ENCODE data around the gene NOTCH4. TPM values are rescaled to one million over a fixed set of nuclear protein-coding genes. Genes with fewer than 3 reads are reported as not detected.

The NOTCH4 gene
- total and polyA plus RNA-seq, 2 experiments from 2014 or later, result 2.7 to 2.8 TPM

DNA sequence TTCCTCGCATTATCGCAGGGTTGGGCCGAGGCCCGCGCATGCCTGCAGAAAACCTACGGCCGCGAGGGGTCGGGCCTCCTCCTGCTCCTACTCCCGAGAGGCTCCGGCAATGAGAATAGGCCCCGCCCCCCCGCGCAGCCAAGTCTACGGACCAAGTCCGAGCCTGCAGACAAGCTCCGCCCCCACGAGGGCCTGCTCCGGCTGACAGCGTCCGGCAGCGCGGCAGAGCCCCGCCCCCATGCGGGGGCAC lies 28.3 kb downstream of the NOTCH4 start:
- Mint-ChIP-seq H3K36me3 (ENCODE audit: low read depth) (no peaks in the 10 kb centered on the region), H3K27ac (no peak overlapping the region; the same call in 1 of the 2 replicates), H3K27me3 (ENCODE audit: insufficient read depth, low read depth, poor library complexity) (peaks cover 13% of the 10 kb centered on the region), H3K9me3 (no peaks in the 10 kb centered on the region; the same call in 2 of the 3 replicates), H3K4me3 (peak overlapping the region; percentile 95), H3K4me1 (peaks cover 53% of the 10 kb centered on the region)
- Histone ChIP-seq H3K4me1 (ENCODE audit: insufficient read depth) (peaks cover 52% of the 10 kb centered on the region), H3F3A (replicated peaks; ENCODE audit: low read depth) (peaks cover 21% of the 10 kb centered on the region), H3K4me2 (no peak overlapping the region; the same call in 1 of the 2 replicates), H4K20me1 (replicated peaks; ENCODE audit: insufficient read depth) (no peaks in the 10 kb centered on the region), H2AFZ (no peak overlapping the region), H3K27me3 (ENCODE audit: insufficient read depth) (no peaks in the 10 kb centered on the region), H3K9me2 (ENCODE audit: insufficient read depth) (no peaks in the 10 kb centered on the region), H3K4me3 (peak overlapping the region; percentile 99; the same call in 1 of the 2 replicates), H3K79me2 (replicated peaks; ENCODE audit: insufficient read depth) (no peaks in the 10 kb centered on the region), H3K27ac (ENCODE audit: low read depth) (0 out of 2 replicates have a peak overlapping the region, but pooled peaks have one; percentile 100), H3K36me3 (ENCODE audit: insufficient read depth) (no peaks in the 10 kb centered on the region)
- TF ChIP-seq CTCF (conservative IDR thresholded peaks at IDR 0.05; ENCODE audit: low read depth in 2 of 2), result peak in 1 of 2 experiments; percentile 44; a peak in 2 of 4 replicates
- no peak for TF ChIP-seq JUNB (IDR thresholded peaks at IDR 0.05; ENCODE audit: unreplicated experiment)
- DNase-seq (ENCODE audit: low spot score) (peak; percentile 100), ATAC-seq (no peak)

- peak; percentile 88 for TF ChIP-seq POLR2AphosphoS5 (IDR thresholded peaks at IDR 0.05; ENCODE audit: low read depth)
- TF ChIP-seq JUNB (IDR thresholded peaks at IDR 0.05; ENCODE audit: unreplicated experiment), result no peak
- TF ChIP-seq EZH2 (IDR thresholded peaks at IDR 0.05; ENCODE audit: low read depth, unreplicated experiment), result no peak
- TF ChIP-seq REST (IDR thresholded peaks at IDR 0.05; ENCODE audit: unreplicated experiment), result no peak
- TF ChIP-seq CTCF (conservative IDR thresholded peaks at IDR 0.05; ENCODE audit: low read depth in 2 of 2), result peak; percentile 54 to 57
- TF ChIP-seq STAT1 (IDR thresholded peaks at IDR 0.05; ENCODE audit: unreplicated experiment), result no peak
- no peak for TF ChIP-seq ZNF114 (CRISPR knock-in tag; IDR thresholded peaks at IDR 0.05)
- no peaks in the 10 kb centered on the region for H3K36me3 Mint-ChIP-seq (ENCODE audit: low read depth)
- H3F3A ChIP-seq (replicated peaks; ENCODE audit: low read depth), result peaks cover 21% of the 10 kb centered on the region
- peak overlapping the region; percentile 97 for H3K27ac ChIP-seq (ENCODE audit: low read depth)
- H3K4me1 Mint-ChIP-seq, result peaks cover 57% of the 10 kb centered on the region
- no peaks in the 10 kb centered on the region; the same call in 2 of the 3 replicates for H3K9me3 Mint-ChIP-seq
- no peaks in the 10 kb centered on the region for H3K36me3 ChIP-seq (ENCODE audit: insufficient read depth)
- H3K27me3 Mint-ChIP-seq (ENCODE audit: insufficient read depth, low read depth, poor library complexity), result peaks cover 19% of the 10 kb centered on the region
- H3K79me2 ChIP-seq (replicated peaks; ENCODE audit: insufficient read depth), result no peaks in the 10 kb centered on the region
- no peak overlapping the region for H2AFZ ChIP-seq
- H3K9me2 ChIP-seq (ENCODE audit: insufficient read depth), result no peaks in the 10 kb centered on the region
- ATAC-seq (peak; percentile 84), DNase-seq (ENCODE audit: low spot score) (peak; percentile 58)
- H3K4me2 ChIP-seq, result peak overlapping the region; percentile 75
- H3K27me3 ChIP-seq (ENCODE audit: insufficient read depth), result no peaks in the 10 kb centered on the region
- peak overlapping the region; percentile 49 for H3K4me3 ChIP-seq
- no peaks in the 10 kb centered on the region for H4K20me1 ChIP-seq (replicated peaks; ENCODE audit: insufficient read depth)
- H3K27ac Mint-ChIP-seq, result peak overlapping the region; percentile 99
- H3K4me1 ChIP-seq (ENCODE audit: insufficient read depth), result peaks cover 55% of the 10 kb centered on the region
- H3K4me3 Mint-ChIP-seq, result peak overlapping the region; percentile 95
Observed at GRCh38 chr6:32194825-32195651, 28.8 kb downstream of the NOTCH4 start.

Measured in GM23338 (cell line).